Liver (tissue), 9 donors: Measurements from ENCODE around the gene RERE. TPM values are rescaled to one million over a fixed set of nuclear protein-coding genes. Genes with fewer than 3 reads are reported as not detected.

Experiments
- DNase-seq: peaks from one replicate; pipeline ENCODE4 v3.0.0-alpha.2; 2017; ENCODE audit warnings: low spot score
- H3K27ac ChIP-seq, 2 donors: one replicate each; pipeline ENCODE4 v1.7.0; 2013; ENCODE audit warnings: inconsistent platforms in 2 of 2, low read length in 2 of 2, control low read depth in 1 of 2, low read depth in 1 of 2, mild to moderate bottlenecking in 1 of 2
- H3K27me3 ChIP-seq, 4 donors: one replicate each; pipeline versions ENCODE4 v1.6.1 to v1.7.0; 2013; ENCODE audit warnings: low read length in 3 of 4, inconsistent platforms in 1 of 4, mild to moderate bottlenecking in 1 of 4, moderate library complexity in 1 of 4; ENCODE audit not compliant: control insufficient read depth in 4 of 4, insufficient read depth in 4 of 4
- H3K36me3 ChIP-seq, 4 donors: one replicate each; pipeline versions ENCODE4 v1.6.1 to v1.7.0; 2013; ENCODE audit warnings: low read length in 3 of 4, mild to moderate bottlenecking in 3 of 4, low read depth in 1 of 4, moderate library complexity in 1 of 4; ENCODE audit not compliant: control insufficient read depth in 4 of 4, insufficient read depth in 3 of 4
- H3K4me1 ChIP-seq, 4 donors: one replicate each; pipeline versions ENCODE4 v1.6.1 to v1.7.0; 2013; ENCODE audit warnings: low read length in 3 of 4, mild to moderate bottlenecking in 3 of 4, moderate library complexity in 1 of 4; ENCODE audit not compliant: control insufficient read depth in 4 of 4, insufficient read depth in 4 of 4
- H3K4me3 ChIP-seq, 3 donors: one replicate each; pipeline versions ENCODE4 v1.6.1 to v1.7.0; 2013; ENCODE audit warnings: low read length in 3 of 3, control low read depth in 1 of 3, low read depth in 1 of 3, mild to moderate bottlenecking in 1 of 3
- H3K9ac ChIP-seq, 2 donors: one replicate each; pipeline ENCODE4 v1.7.0; 2013; ENCODE audit warnings: low read length in 2 of 2, mild to moderate bottlenecking in 2 of 2, moderate library complexity in 2 of 2, control low read depth in 1 of 2, low read depth in 1 of 2
- H3K9me3 ChIP-seq, 4 donors: one replicate each; pipeline versions ENCODE4 v1.6.1 to v1.7.0; 2013; ENCODE audit warnings: low read length in 3 of 4; ENCODE audit not compliant: control insufficient read depth in 4 of 4
- ATF3 ChIP-seq: IDR thresholded peaks from 2 replicates; pipeline ENCODE4 v1.6.1; 2016; ENCODE audit warnings: antibody characterized with exemption
- CTCF ChIP-seq: fragments of 150-350 bp; IDR thresholded peaks from 2 replicates; pipeline ENCODE4 v1.5.1; 2017; ENCODE audit warnings: improper control_type of control experiment, low read depth, low read length; ENCODE audit not compliant: missing input control
- EGR1 ChIP-seq, 2 donors: IDR thresholded peaks; 2 replicates each; pipeline ENCODE4 v1.6.1; 2016 to 2018; ENCODE audit warnings: antibody characterized with exemption in 2 of 2, low read depth in 2 of 2
- FOXA1 ChIP-seq: IDR thresholded peaks from 2 replicates; pipeline ENCODE4 v1.6.1; 2016; ENCODE audit warnings: antibody characterized with exemption
- FOXA2 ChIP-seq: IDR thresholded peaks from 2 replicates; pipeline ENCODE4 v1.6.1; 2016; ENCODE audit warnings: antibody characterized with exemption
- GABPA ChIP-seq, 2 donors: IDR thresholded peaks in 1 of 2; conservative IDR thresholded peaks in 1 of 2; 2 replicates each; pipeline ENCODE4 v1.6.1; 2016; ENCODE audit warnings: antibody characterized with exemption in 2 of 2, mild to moderate bottlenecking in 1 of 2, moderate library complexity in 1 of 2
- HNF4A ChIP-seq, 2 donors: conservative IDR thresholded peaks; 2 replicates each; pipeline ENCODE4 v1.6.1; 2016; ENCODE audit warnings: antibody characterized with exemption in 2 of 2, mild to moderate bottlenecking in 2 of 2
- HNF4G ChIP-seq: IDR thresholded peaks from 2 replicates; pipeline ENCODE4 v1.6.1; 2016; ENCODE audit warnings: antibody characterized with exemption
- JUND ChIP-seq, 2 donors: IDR thresholded peaks; 2 replicates each; pipeline ENCODE4 v1.6.1; 2016; ENCODE audit warnings: antibody characterized with exemption in 2 of 2
- MAX ChIP-seq: IDR thresholded peaks from 2 replicates; pipeline ENCODE4 v1.6.1; 2016; ENCODE audit warnings: antibody characterized with exemption
- NR2F2 ChIP-seq: IDR thresholded peaks from 2 replicates; pipeline ENCODE4 v1.6.1; 2016; ENCODE audit warnings: antibody characterized with exemption
- RAD21 ChIP-seq, 2 donors: IDR thresholded peaks; 2 replicates each; pipeline ENCODE4 v1.6.1; 2016; ENCODE audit warnings: antibody characterized with exemption in 2 of 2, mild to moderate bottlenecking in 2 of 2
- REST ChIP-seq: IDR thresholded peaks from 2 replicates; pipeline ENCODE4 v1.6.1; 2016; ENCODE audit warnings: antibody characterized with exemption, mild to moderate bottlenecking
- RXRA ChIP-seq, 2 donors: IDR thresholded peaks; 2 replicates each; pipeline ENCODE4 v1.6.1; 2017 to 2018; ENCODE audit warnings: antibody characterized with exemption in 2 of 2, mild to moderate bottlenecking in 1 of 2
- SP1 ChIP-seq: IDR thresholded peaks from 2 replicates; pipeline ENCODE4 v1.6.1; 2018; ENCODE audit warnings: antibody characterized with exemption, mild to moderate bottlenecking
- TAF1 ChIP-seq: conservative IDR thresholded peaks from 2 replicates; pipeline ENCODE4 v1.6.1; 2016; ENCODE audit warnings: antibody characterized with exemption, mild to moderate bottlenecking
- ZBTB33 ChIP-seq: IDR thresholded peaks from 2 replicates; pipeline ENCODE4 v1.6.1; 2016; ENCODE audit warnings: antibody characterized with exemption
- WGBS: extraction: QIAGEN DNeasy Blood & Tissue Kit; methylation state at CpG from one replicate; pipeline ENCODE4 v1.1.7; 2013; 5-methylcytosine and 5-hydroxymethylcytosine counted together
- polyA plus RNA-seq, 2 donors: library from polyadenylated mRNA; stranded (reverse) in 1 of 2; unstranded in 1 of 2; fragments of 200-250 nt in 1 of 2; fragments of >200 nt in 1 of 2; fragmentation: Nextera tagmentation in 1 of 2; extraction: Ambion mirVana in 1 of 2; gene quantifications; one replicate each; pipeline versions ENCODE4 v1.2.1 to v1.2.3, GENCODE V29; 2013 to 2015
- total RNA-seq, 2 donors: library from RNA; depleted of rRNA; stranded (reverse); fragments of >200 nt; gene quantifications; one replicate each; pipeline ENCODE4 v1.2.3, GENCODE V29; 2014
- donor health status: healthy.
- donor health status: healthy.
- donor health status: healthy.
- donor health status: healthy.
- donor health status: healthy.

The RERE gene
- total and polyA plus RNA-seq, 4 donors: 9.8 to 49.1 (median 24.8) TPM

- Histone ChIP-seq H3K27me3 (no peaks in the 10 kb centered on the region), H3K36me3 (peaks cover 36 to 43% (median 40%) of the 10 kb centered on the region in 4 donors), H3K4me3 (no peak overlapping the region), H3K27ac (no peak overlapping the region), H3K4me1 (peaks cover 13 to 43% (median 30%) of the 10 kb centered on the region in 4 donors), H3K9ac (no peak overlapping the region), H3K9me3 (no peaks in the 10 kb centered on the region)
- DNase-seq: no peak
- WGBS: 71% methylated on average over 8 of the region's 8 CpGs
- TF ChIP-seq FOXA2 (no peak), GABPA (IDR thresholded peaks at IDR 0.05 in 1 of 2, conservative IDR thresholded peaks at IDR 0.05 in 1 of 2) (no peak), MAX (no peak), FOXA1 (no peak), EGR1 (IDR thresholded peaks at IDR 0.05; ENCODE audit: low read depth in 2 of 2) (no peak), REST (no peak), ZBTB33 (no peak), SP1 (no peak), JUND (IDR thresholded peaks at IDR 0.05) (no peak), ATF3 (no peak), HNF4G (no peak), RXRA (IDR thresholded peaks at IDR 0.05) (no peak), HNF4A (conservative IDR thresholded peaks at IDR 0.05) (no peak), RAD21 (IDR thresholded peaks at IDR 0.05) (no peak)
Observed at GRCh38 chr1:8363186-8363766, 454.2 kb downstream of the RERE start.

- DNase-seq: no peak
- no peak overlapping the region for H3K27ac ChIP-seq
- TF ChIP-seq FOXA1 (no peak), RAD21 (IDR thresholded peaks at IDR 0.05) (no peak), TAF1 (no peak), RXRA (IDR thresholded peaks at IDR 0.05) (no peak), MAX (no peak), JUND (IDR thresholded peaks at IDR 0.05) (no peak), HNF4G (no peak), REST (no peak), HNF4A (conservative IDR thresholded peaks at IDR 0.05) (no peak), ZBTB33 (no peak), FOXA2 (no peak), NR2F2 (no peak), CTCF (no peak), SP1 (no peak), EGR1 (IDR thresholded peaks at IDR 0.05; ENCODE audit: low read depth in 2 of 2) (no peak)
Observed at GRCh38 chr1:8362701-8363101, 454.7 kb downstream of the RERE start.

More at GRCh38 chr1:8362701-8363101, 454.7 kb downstream of the RERE start:
- no peak overlapping the region for H3K4me3 ChIP-seq
- no peaks in the 10 kb centered on the region for H3K9me3 ChIP-seq
- peaks cover 39 to 48% (median 45%) of the 10 kb centered on the region in 4 donors for H3K36me3 ChIP-seq
- H3K27me3 ChIP-seq: no peaks in the 10 kb centered on the region
- H3K9ac ChIP-seq: no peak overlapping the region
- WGBS: 95% methylated on average over 13 of the region's 13 CpGs
- peaks cover 13 to 39% (median 25%) of the 10 kb centered on the region in 4 donors for H3K4me1 ChIP-seq
